Body of pancreas (tissue), 4 donors: Measurements from ENCODE around the gene MTA1. TPM values are rescaled to one million over a fixed set of nuclear protein-coding genes. Genes with fewer than 3 reads are reported as not detected.

Experiments used
- ATAC-seq: fragments of 150-250 bp; one replicate; pipeline ENCODE4 v1.9.1; 2016
- DNase-seq, 4 donors: peaks; one replicate each; pipeline ENCODE4 v3.0.0-alpha.2; 2019
- H3K27ac ChIP-seq, 4 donors: fragments of 200-600 bp; sonication (generic); 1 replicate in 3 of 4; 2 replicates in 1 of 4; pipeline versions ENCODE4 v1.5.1 to v1.6.1; 2016 to 2019; ENCODE audit warnings: mild to moderate bottlenecking in 1 of 4, mixed read lengths in 1 of 4, moderate library complexity in 1 of 4
- H3K27me3 ChIP-seq, 2 donors: fragments of 200-600 bp; sonication (generic); one replicate each; pipeline ENCODE4 v1.6.0; 2016; ENCODE audit warnings: mild to moderate bottlenecking in 1 of 2
- H3K36me3 ChIP-seq, 2 donors: fragments of 200-600 bp; sonication (generic); replicated peaks in 1 of 2; 2 replicates each; pipeline ENCODE4 v1.5.1; 2016; ENCODE audit warnings: low read depth in 2 of 2; ENCODE audit not compliant: insufficient read depth in 1 of 2
- H3K4me1 ChIP-seq: fragments of 200-600 bp; sonication (generic); one replicate; pipeline ENCODE4 v1.6.0; 2016
- H3K4me3 ChIP-seq, 2 donors: fragments of 200-600 bp; sonication (generic); 1 replicate in 1 of 2; 2 replicates in 1 of 2; pipeline ENCODE4 v1.5.1; 2016 to 2019
- H3K9me3 ChIP-seq, 3 donors: fragments of 200-600 bp; sonication (generic); 1 replicate in 2 of 3; 2 replicates in 1 of 3; pipeline ENCODE4 v1.5.1; 2016
- POLR2A ChIP-seq, 3 donors: fragments of 450-650 bp; IDR thresholded peaks; one replicate each; pipeline ENCODE4 v1.6.1; 2016; ENCODE audit warnings: antibody characterized with exemption in 3 of 3, mild to moderate bottlenecking in 2 of 3
- WGBS, 2 donors: methylation state at CpG; one replicate each; pipeline ENCODE4 v1.1.5; 2017; 5-methylcytosine and 5-hydroxymethylcytosine counted together
- intact Hi-C: fragments of 100-400 bp; cut with DNase I; formaldehyde crosslinking; loops from one replicate; pipeline ENCODE4 v1.15.1; 2023
- total RNA-seq, 2 donors: library from RNA; depleted of rRNA; stranded (reverse); fragments of >200 nt; gene quantifications; one replicate each; pipeline ENCODE4 v1.1.0, GENCODE V29; 2016
- TF ChIP-seq, protein P1 (sequence below), 7 experiments: fragments of 450-650 bp in 4 of 7; fragments of 200-600 bp in 3 of 7; sonication (generic) in 3 of 7; IDR thresholded peaks; one replicate each; pipeline ENCODE4 v1.5.1; 2016 to 2019; ENCODE audit warnings: antibody characterized with exemption in 7 of 7

The MTA1 gene
- total RNA-seq, 2 donors from 2014 or later = 69.8 to 92.6 TPM

DNA sequence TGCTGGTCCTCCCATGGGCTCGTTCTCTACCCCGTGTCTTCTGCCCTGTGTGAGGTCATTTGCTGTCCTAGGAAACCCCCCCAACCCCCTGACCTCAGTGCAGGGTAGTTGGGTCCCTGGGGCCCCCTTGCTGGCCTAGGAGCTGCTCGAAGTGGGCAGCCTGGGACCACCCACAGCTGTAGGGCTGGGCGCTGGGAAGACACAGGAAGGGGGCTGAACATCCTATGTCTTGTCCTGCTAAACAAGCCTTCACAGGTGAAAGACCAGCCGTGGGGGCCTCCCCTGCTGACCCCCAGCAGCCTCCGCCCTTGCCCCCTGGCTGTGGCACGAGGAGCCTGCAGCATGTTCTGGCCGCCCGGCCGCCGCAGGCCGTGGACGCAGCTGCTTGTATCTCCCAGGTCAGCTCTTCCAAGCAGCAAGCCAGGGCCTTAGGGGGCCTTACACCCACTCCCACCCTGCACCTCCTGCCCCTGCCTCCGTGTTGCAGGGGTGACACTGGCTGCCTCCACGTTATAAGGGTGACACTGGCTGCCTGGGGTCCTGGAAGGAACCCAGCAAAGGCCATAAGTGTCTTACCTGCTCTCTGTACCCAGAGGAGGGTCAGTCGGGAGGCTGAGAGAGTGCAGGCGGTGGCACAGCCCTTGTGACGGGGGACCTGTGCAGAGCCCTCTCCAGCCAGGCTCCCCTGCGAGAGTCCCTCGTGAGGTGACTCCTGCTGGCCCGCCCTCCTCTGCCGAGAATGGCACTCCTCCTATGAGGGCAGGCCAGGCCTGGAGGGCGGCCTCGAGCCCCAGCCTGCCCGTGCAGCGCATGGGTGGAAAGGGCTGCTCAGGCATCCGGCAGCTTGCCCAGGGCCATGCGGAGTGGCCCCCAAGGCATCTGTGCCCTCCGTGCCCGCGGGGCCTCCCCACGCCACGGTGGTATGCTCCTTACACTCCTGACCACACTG, 32.8 kb upstream of the MTA1 start:
- no peak for TF ChIP-seq POLR2A (IDR thresholded peaks at IDR 0.05)
- TF ChIP-seq, protein P1, sequence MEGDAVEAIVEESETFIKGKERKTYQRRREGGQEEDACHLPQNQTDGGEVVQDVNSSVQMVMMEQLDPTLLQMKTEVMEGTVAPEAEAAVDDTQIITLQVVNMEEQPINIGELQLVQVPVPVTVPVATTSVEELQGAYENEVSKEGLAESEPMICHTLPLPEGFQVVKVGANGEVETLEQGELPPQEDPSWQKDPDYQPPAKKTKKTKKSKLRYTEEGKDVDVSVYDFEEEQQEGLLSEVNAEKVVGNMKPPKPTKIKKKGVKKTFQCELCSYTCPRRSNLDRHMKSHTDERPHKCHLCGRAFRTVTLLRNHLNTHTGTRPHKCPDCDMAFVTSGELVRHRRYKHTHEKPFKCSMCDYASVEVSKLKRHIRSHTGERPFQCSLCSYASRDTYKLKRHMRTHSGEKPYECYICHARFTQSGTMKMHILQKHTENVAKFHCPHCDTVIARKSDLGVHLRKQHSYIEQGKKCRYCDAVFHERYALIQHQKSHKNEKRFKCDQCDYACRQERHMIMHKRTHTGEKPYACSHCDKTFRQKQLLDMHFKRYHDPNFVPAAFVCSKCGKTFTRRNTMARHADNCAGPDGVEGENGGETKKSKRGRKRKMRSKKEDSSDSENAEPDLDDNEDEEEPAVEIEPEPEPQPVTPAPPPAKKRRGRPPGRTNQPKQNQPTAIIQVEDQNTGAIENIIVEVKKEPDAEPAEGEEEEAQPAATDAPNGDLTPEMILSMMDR (IDR thresholded peaks at IDR 0.05) = no peak
- ATAC-seq (no peak), DNase-seq (no peak)
- peaks cover 0 to 3% of the 10 kb centered on the region in 2 donors for H3K36me3 ChIP-seq
- H3K9me3 ChIP-seq = no peaks in the 10 kb centered on the region
- 81 to 91% methylated on average over 3 to 33 of the region's 33 CpGs for WGBS, 2 donors
- peaks cover 16% of the 10 kb centered on the region for H3K4me1 ChIP-seq
- H3K4me3 ChIP-seq = no peak overlapping the region
- no peaks in the 10 kb centered on the region for H3K27me3 ChIP-seq
- intact Hi-C loops = no loop called here
- no peak overlapping the region for H3K27ac ChIP-seq

DNA sequence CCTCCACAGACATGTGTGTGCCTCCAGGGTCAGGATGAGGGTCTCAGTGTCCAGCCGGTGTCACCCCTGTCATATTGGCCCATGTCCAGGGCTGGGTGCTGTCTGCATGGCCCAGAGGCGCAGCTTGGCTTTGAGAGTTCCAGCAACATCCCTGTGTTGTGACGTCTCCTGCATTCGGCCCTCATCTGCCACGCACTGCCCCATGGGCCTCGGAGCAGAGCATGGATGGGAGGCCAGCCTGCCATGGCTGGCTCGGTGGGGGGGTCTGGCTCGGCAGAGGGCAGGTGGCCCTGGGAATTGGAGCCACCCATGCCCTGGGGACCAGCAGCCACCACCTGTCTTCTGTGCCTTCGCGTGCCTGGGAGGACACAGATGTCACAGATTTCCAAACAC, 32.1 kb upstream of the MTA1 start:
- ATAC-seq (no peak), DNase-seq (peak in 1 of 4 donors; percentile 11)
- intact Hi-C loops = no loop called here
- no peak for TF ChIP-seq POLR2A (IDR thresholded peaks at IDR 0.05)
- TF ChIP-seq, protein P1 (IDR thresholded peaks at IDR 0.05) = no peak
- H3K9me3 ChIP-seq = no peaks in the 10 kb centered on the region
- 83% methylated on average over 9 of the region's 10 CpGs; no CpG with 5 or more reads in 1 of the 2 donors for whole genome bisulfite sequencing, 2 donors
- H3K36me3 ChIP-seq = peaks cover 0 to 3% of the 10 kb centered on the region in 2 donors
- peaks cover 16% of the 10 kb centered on the region for H3K4me1 ChIP-seq
- no peaks in the 10 kb centered on the region for H3K27me3 ChIP-seq
- no peak overlapping the region for H3K4me3 ChIP-seq
- H3K27ac ChIP-seq = no peak overlapping the region

DNA sequence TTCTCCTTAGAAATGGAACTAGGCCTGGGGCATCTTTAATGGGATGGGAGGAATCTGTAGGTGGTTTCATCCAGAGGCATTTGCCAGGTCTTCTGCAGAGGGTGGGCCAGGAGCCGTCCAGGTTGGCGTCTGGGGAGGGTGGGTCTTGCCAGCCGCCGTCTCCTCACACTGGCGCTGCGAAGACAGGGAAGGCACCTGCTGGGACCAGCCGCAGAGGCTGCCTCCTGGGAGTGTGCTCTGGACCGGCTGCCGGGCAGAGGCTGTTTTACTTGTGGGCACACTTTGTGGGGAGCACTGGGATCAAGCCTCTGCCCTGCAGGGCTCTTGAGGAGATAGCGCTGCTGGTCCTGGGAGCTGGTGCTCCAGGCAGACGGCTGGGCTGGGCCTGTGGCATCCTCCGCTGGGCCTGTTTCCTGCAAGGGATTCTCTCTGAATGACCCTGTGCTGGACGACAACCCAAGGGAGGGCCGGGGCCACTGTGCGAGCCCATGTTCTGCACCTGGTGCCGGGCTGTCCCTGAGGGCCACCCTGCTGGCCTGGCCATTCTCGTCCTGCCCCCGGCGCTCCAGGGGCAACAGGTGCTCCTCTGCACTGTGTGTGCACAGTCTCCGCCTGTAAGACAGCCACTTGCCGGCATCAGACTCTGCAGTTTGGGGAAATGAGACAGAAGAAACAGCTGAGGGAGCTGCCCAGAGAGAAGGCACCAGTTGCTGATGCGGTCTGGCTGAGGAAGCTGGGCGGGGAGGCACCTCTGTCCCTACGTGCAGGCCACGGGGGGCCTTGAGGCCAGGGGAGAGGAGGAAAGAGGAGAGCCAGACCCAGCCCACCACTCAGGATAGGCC, 31.3 kb upstream of the MTA1 start:
- ATAC-seq (no peak), DNase-seq (peak in 1 of 4 donors; percentile 32)
- no peaks in the 10 kb centered on the region for H3K27me3 ChIP-seq
- H3K36me3 ChIP-seq = peaks cover 0 to 1% of the 10 kb centered on the region in 2 donors
- 91 to 100% methylated on average over 7 to 22 of the region's 25 CpGs for WGBS, 2 donors
- no peak overlapping the region for H3K4me3 ChIP-seq
- H3K4me1 ChIP-seq = peaks cover 16% of the 10 kb centered on the region
- TF ChIP-seq, protein P1 (IDR thresholded peaks at IDR 0.05) = no peak
- no peak for TF ChIP-seq POLR2A (IDR thresholded peaks at IDR 0.05)
- intact Hi-C loops = no loop called here
- no peaks in the 10 kb centered on the region for H3K9me3 ChIP-seq
- no peak overlapping the region for H3K27ac ChIP-seq

DNA sequence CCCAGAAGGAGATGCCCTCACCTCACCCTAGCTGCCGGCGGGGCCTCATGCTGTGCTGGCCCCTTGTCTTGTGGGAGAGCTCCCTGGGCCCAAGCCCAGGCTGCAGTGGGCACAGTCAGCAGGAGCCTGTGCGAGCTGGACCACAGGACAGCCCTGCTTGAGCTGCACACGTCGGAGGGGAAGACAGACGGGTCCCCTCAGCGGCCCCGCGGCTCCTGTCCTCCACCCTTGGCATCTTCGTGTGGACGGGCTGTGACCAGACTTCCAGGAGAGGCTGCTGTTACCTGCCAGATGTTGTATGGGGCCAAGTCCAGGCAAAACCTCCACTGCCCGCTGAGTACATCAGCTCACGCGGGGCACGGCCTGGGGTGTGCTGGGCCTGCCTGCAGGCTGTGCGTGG, 30.7 kb upstream of the MTA1 start:
- no peaks in the 10 kb centered on the region for H3K36me3 ChIP-seq
- H3K4me1 ChIP-seq = peaks cover 16% of the 10 kb centered on the region
- no peak overlapping the region for H3K27ac ChIP-seq
- no peaks in the 10 kb centered on the region for H3K27me3 ChIP-seq
- WGBS, 2 donors = 89 to 92% methylated on average over 5 to 16 of the region's 16 CpGs
- intact Hi-C loops = no loop called here
- H3K4me3 ChIP-seq = no peak overlapping the region
- ATAC-seq = no peak
- DNase-seq = no peak
- no peak for TF ChIP-seq POLR2A (IDR thresholded peaks at IDR 0.05)
- TF ChIP-seq, protein P1 (IDR thresholded peaks at IDR 0.05) = no peak
- no peaks in the 10 kb centered on the region for H3K9me3 ChIP-seq
